CD14-positive monocyte (primary cell): ENCODE measurements around the gene ZFHX3. TPM values are rescaled to one million over a fixed set of nuclear protein-coding genes. Genes with fewer than 3 reads are reported as not detected.

ENCODE experiments used
- DNase-seq, 3 donors: peaks; one replicate each; pipeline ENCODE4 v3.0.0-alpha.2; 2011 to 2022
- H2AFZ ChIP-seq: 2 replicates; pipeline ENCODE4 v1.6.0; 2012; ENCODE audit warnings: mild to moderate bottlenecking, low read depth, low read length, inconsistent platforms; ENCODE audit not compliant: insufficient read depth, poor library complexity, severe bottlenecking
- H3K27ac ChIP-seq, 2 donors: 1 replicate in 1 of 2; 2 replicates in 1 of 2; pipeline ENCODE4 v1.5.1; 2012 to 2013; ENCODE audit warnings: low read length in 2 of 2, control low read depth in 1 of 2, inconsistent platforms in 1 of 2, low read depth in 1 of 2, mild to moderate bottlenecking in 1 of 2
- H3K27me3 ChIP-seq, 2 donors: one replicate each; pipeline versions ENCODE4 v1.6.0 to v1.6.1; 2011 to 2013; ENCODE audit warnings: low read length in 2 of 2; ENCODE audit not compliant: control insufficient read depth in 2 of 2, insufficient read depth in 2 of 2
- H3K36me3 ChIP-seq, 2 donors: replicated peaks in 1 of 2; 1 replicate in 1 of 2; 2 replicates in 1 of 2; pipeline versions ENCODE4 v1.5.1 to v1.6.1; 2012 to 2013; ENCODE audit warnings: low read length in 2 of 2, control low read depth in 1 of 2, inconsistent platforms in 1 of 2, mild to moderate bottlenecking in 1 of 2; ENCODE audit not compliant: insufficient read depth in 2 of 2, control insufficient read depth in 1 of 2
- H3K4me1 ChIP-seq, 2 donors: 1 replicate in 1 of 2; 2 replicates in 1 of 2; pipeline versions ENCODE4 v1.5.1 to v1.6.1; 2012 to 2013; ENCODE audit warnings: low read length in 2 of 2, control low read depth in 1 of 2, inconsistent platforms in 1 of 2, mild to moderate bottlenecking in 1 of 2, moderate library complexity in 1 of 2; ENCODE audit not compliant: insufficient read depth in 2 of 2, control insufficient read depth in 1 of 2
- H3K4me2 ChIP-seq: replicated peaks from 2 replicates; pipeline ENCODE3; 2012; ENCODE audit warnings: low read length, moderate library complexity, mild to moderate bottlenecking; ENCODE audit not compliant: poor library complexity, severe bottlenecking; ENCODE audit errors: extremely low read depth
- H3K4me3 ChIP-seq, 3 experiments: fragments of 200-600 bp in 1 of 3; sonication (generic) in 1 of 3; replicated peaks in 1 of 3; 1 replicate in 2 of 3; 2 replicates in 1 of 3; pipeline ENCODE4 v1.5.1; 2011 to 2013; ENCODE audit warnings: low read length in 3 of 3, mild to moderate bottlenecking in 3 of 3, control low read depth in 2 of 3, low read depth in 2 of 3, inconsistent platforms in 1 of 3, moderate library complexity in 1 of 3
- H3K79me2 ChIP-seq: 2 replicates; pipeline ENCODE4 v1.6.0; 2012; ENCODE audit warnings: mild to moderate bottlenecking, control low read depth, inconsistent platforms, low read length, moderate library complexity; ENCODE audit not compliant: insufficient read depth
- H3K9ac ChIP-seq: 2 replicates; pipeline ENCODE4 v1.6.0; 2017; ENCODE audit warnings: low read length, mild to moderate bottlenecking; ENCODE audit not compliant: insufficient read depth, poor library complexity, severe bottlenecking
- H3K9me3 ChIP-seq, 2 donors: replicated peaks in 1 of 2; 1 replicate in 1 of 2; 2 replicates in 1 of 2; pipeline versions ENCODE4 v1.5.1 to v1.6.1; 2012 to 2013; ENCODE audit warnings: low read length in 2 of 2, control low read depth in 1 of 2; ENCODE audit not compliant: control insufficient read depth in 1 of 2, insufficient read depth in 1 of 2
- H4K20me1 ChIP-seq: 2 replicates; pipeline ENCODE4 v1.6.0; 2012; ENCODE audit warnings: mild to moderate bottlenecking, low read length, control low read depth, moderate library complexity; ENCODE audit not compliant: insufficient read depth
- H3K27ac Mint-ChIP-seq, 7 donors: one replicate each; pipeline ENCODE4 v1.8.0; 2020; ENCODE audit warnings: mild to moderate bottlenecking in 7 of 7, mixed read lengths in 7 of 7, moderate library complexity in 6 of 7, inconsistent platforms in 2 of 7
- H3K27me3 Mint-ChIP-seq, 3 donors: one replicate each; pipeline ENCODE4 v1.8.0; 2021 to 2022; ENCODE audit warnings: low read depth in 3 of 3, mild to moderate bottlenecking in 3 of 3, mixed read lengths in 3 of 3, moderate library complexity in 3 of 3, inconsistent platforms in 1 of 3
- H3K36me3 Mint-ChIP-seq, 2 donors: one replicate each; pipeline ENCODE4 v1.8.0; 2020; ENCODE audit warnings: mixed read lengths in 2 of 2, inconsistent platforms in 1 of 2, mild to moderate bottlenecking in 1 of 2
- H3K4me1 Mint-ChIP-seq: one replicate; pipeline ENCODE4 v1.8.0; 2020; ENCODE audit warnings: mild to moderate bottlenecking, mixed read lengths
- H3K4me3 Mint-ChIP-seq, 2 donors: one replicate each; pipeline ENCODE4 v1.8.0; 2020; ENCODE audit warnings: mild to moderate bottlenecking in 2 of 2, mixed read lengths in 2 of 2, moderate library complexity in 1 of 2
- H3K9me3 Mint-ChIP-seq, 7 donors: one replicate each; pipeline ENCODE4 v1.8.0; 2020 to 2022; ENCODE audit warnings: mixed read lengths in 7 of 7, mild to moderate bottlenecking in 6 of 7, moderate library complexity in 6 of 7, inconsistent platforms in 2 of 7
- WGBS: methylation state at CpG from one replicate; pipeline ENCODE4 v1.1.5; 2013; ENCODE audit warnings: missing lambda C conversion rate; ENCODE audit not compliant: insufficient coverage; 5-methylcytosine and 5-hydroxymethylcytosine counted together
- intact Hi-C, 2 donors: fragments of 100-400 bp; cut with micrococcal nuclease; formaldehyde crosslinking; loops; one replicate each; pipeline versions ENCODE4 v1.15.0 to v1.15.1; 2023
- polyA plus RNA-seq, 3 donors: library from polyadenylated mRNA; depleted of rRNA in 1 of 3; unstranded in 2 of 3; stranded (reverse) in 1 of 3; fragments of 300-500 nt in 2 of 3; fragments of >200 nt in 1 of 3; fragmentation: Illumina TruSeq in 2 of 3; gene quantifications; 1 replicate in 2 of 3; 2 replicates in 1 of 3; pipeline ENCODE4 v1.2.3, GENCODE V29; 2012 to 2021
- TF ChIP-seq, protein P1 (sequence below): fragments of 200-600 bp; IDR thresholded peaks from one replicate; pipeline ENCODE4 v1.8.0; 2022; ENCODE audit warnings: antibody characterized with exemption, mild to moderate bottlenecking

ZFHX3 gene
- polyA plus RNA-seq, 3 donors = 0.42 to 4.2 (median 0.43) TPM

DNA sequence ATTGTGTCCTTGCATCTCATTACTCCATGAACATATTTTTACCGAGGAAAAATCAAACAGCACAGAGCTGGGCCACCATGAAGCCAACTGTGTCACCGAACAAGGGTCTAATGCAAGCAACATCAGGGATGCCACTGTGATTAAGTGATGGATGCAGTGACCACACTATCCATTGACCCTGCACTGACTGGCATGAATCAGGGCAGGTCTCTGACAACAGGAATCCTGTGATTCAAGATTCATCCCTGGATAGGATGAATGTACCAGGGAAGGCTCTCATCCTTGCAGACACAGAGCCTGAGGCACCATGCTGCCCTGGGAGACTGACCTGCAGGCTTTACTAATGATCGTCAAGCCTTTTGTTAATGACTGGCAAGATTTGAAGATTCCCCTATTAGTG is 41.5 kb upstream of the ZFHX3 start:
- no peak overlapping the region for H3K9ac ChIP-seq
- no peak overlapping the region for H2AFZ ChIP-seq
- Mint-ChIP-seq H3K27ac (no peak overlapping the region), H3K4me1 (peaks cover 35% of the 10 kb centered on the region), H3K36me3 (no peaks in the 10 kb centered on the region), H3K4me3 (no peak overlapping the region), H3K27me3 (peaks cover 0 to 7% (median 5%) of the 10 kb centered on the region in 3 donors), H3K9me3 (peaks cover 0 to 3% (median 0%) of the 10 kb centered on the region in 7 donors)
- DNase-seq = no peak
- H3K4me1 ChIP-seq = peaks cover 23 to 33% of the 10 kb centered on the region in 2 donors
- WGBS = 83% methylated on average over 1 of the region's 3 CpGs
- TF ChIP-seq, protein P1, sequence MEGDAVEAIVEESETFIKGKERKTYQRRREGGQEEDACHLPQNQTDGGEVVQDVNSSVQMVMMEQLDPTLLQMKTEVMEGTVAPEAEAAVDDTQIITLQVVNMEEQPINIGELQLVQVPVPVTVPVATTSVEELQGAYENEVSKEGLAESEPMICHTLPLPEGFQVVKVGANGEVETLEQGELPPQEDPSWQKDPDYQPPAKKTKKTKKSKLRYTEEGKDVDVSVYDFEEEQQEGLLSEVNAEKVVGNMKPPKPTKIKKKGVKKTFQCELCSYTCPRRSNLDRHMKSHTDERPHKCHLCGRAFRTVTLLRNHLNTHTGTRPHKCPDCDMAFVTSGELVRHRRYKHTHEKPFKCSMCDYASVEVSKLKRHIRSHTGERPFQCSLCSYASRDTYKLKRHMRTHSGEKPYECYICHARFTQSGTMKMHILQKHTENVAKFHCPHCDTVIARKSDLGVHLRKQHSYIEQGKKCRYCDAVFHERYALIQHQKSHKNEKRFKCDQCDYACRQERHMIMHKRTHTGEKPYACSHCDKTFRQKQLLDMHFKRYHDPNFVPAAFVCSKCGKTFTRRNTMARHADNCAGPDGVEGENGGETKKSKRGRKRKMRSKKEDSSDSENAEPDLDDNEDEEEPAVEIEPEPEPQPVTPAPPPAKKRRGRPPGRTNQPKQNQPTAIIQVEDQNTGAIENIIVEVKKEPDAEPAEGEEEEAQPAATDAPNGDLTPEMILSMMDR = no peak
- no peaks in the 10 kb centered on the region for H3K9me3 ChIP-seq
- no peak overlapping the region for H3K27ac ChIP-seq
- H3K27me3 ChIP-seq = no peaks in the 10 kb centered on the region
- no peaks in the 10 kb centered on the region for H4K20me1 ChIP-seq
- intact Hi-C loops = loop anchor here (5.0 kb wide), 2 partner anchors 37 to 63 kb away; no protein-coding TSS in a partner anchor
- H3K4me2 ChIP-seq = no peak overlapping the region
- no peak overlapping the region for H3K4me3 ChIP-seq
- no peaks in the 10 kb centered on the region for H3K79me2 ChIP-seq
- no peaks in the 10 kb centered on the region for H3K36me3 ChIP-seq

- H3K36me3 Mint-ChIP-seq = no peaks in the 10 kb centered on the region
- TF ChIP-seq, protein P1 = no peak
- peak overlapping the region in 1 of 2 donors; percentile 59 for H3K4me3 Mint-ChIP-seq
- H3K9me3 Mint-ChIP-seq = peaks cover 0 to 3% (median 0%) of the 10 kb centered on the region in 7 donors
- H3K36me3 ChIP-seq = no peaks in the 10 kb centered on the region
- peak; percentile 79 to 92 (median 92) for DNase-seq
- WGBS = no CpG with 5 or more reads among the region's 4 CpGs
- H3K4me1 ChIP-seq = peaks cover 34 to 46% of the 10 kb centered on the region in 2 donors
- H3K27ac ChIP-seq = peak overlapping the region in 1 of 2 donors; percentile 80
- no peaks in the 10 kb centered on the region for H3K27me3 ChIP-seq
- peak overlapping the region; percentile 60 for H3K4me2 ChIP-seq
- intact Hi-C loops = loop anchor here (5.0 kb wide), 2 partner anchors 34 to 66 kb away; no protein-coding TSS in a partner anchor
- peak overlapping the region in 1 of 3 experiments; percentile 42 for H3K4me3 ChIP-seq
- H3K9ac ChIP-seq = no peak overlapping the region
- H4K20me1 ChIP-seq = no peaks in the 10 kb centered on the region
- peaks cover 2 to 3% (median 3%) of the 10 kb centered on the region in 3 donors for H3K27me3 Mint-ChIP-seq
- H3K4me1 Mint-ChIP-seq = peaks cover 33% of the 10 kb centered on the region
- H2AFZ ChIP-seq = no peak overlapping the region
- no peaks in the 10 kb centered on the region for H3K79me2 ChIP-seq
- H3K27ac Mint-ChIP-seq = peak overlapping the region; percentile 80 to 91 (median 85)
- H3K9me3 ChIP-seq = no peaks in the 10 kb centered on the region
Measured at GRCh38 chr16:73086108-73086507, 38.2 kb upstream of the ZFHX3 start.
